ENCODE results near the gene RRAGB.
"Not testable (repeated sequence)": the region's sequence is repeated elsewhere in the genome, so short reads cannot be mapped to it uniquely, and the experiment has no call there.

Gene RRAGB

GRCh38 chrX:55759478-55759877, 41.9 kb downstream of the RRAGB start:
- no peak for DNase-seq (ENCODE audit: low read depth in 1 of 2, low spot score in 1 of 2)

GRCh38 chrX:55767100-55767499, 49.6 kb downstream of the RRAGB start:
- no peak for DNase-seq (ENCODE audit: low read depth in 1 of 2, low spot score in 1 of 2)

GRCh38 chrX:55774419-55774818, 56.9 kb downstream of the RRAGB start:
- DNase-seq (ENCODE audit: low read depth in 1 of 2, low spot score in 1 of 2): not testable (repeated sequence)

GRCh38 chrX:55777596-55777995, 60.0 kb downstream of the RRAGB start:
- no peak for DNase-seq (ENCODE audit: low read depth in 1 of 2, low spot score in 1 of 2)

- no peak for DNase-seq (ENCODE audit: low read depth in 1 of 2, low spot score in 1 of 2)
Observed at GRCh38 chrX:55778322-55778721, 60.8 kb downstream of the RRAGB start.

GRCh38 chrX:55783723-55784122, 66.2 kb downstream of the RRAGB start:
- DNase-seq (ENCODE audit: low read depth in 1 of 2, low spot score in 1 of 2): no peak

- DNase-seq (ENCODE audit: low read depth in 1 of 2, low spot score in 1 of 2): no peak
Observed at GRCh38 chrX:55787063-55787462, 69.5 kb downstream of the RRAGB start.

- no peak for DNase-seq (ENCODE audit: low read depth in 1 of 2, low spot score in 1 of 2)
Observed at GRCh38 chrX:55787727-55788126, 70.2 kb downstream of the RRAGB start.

- no peak for DNase-seq (ENCODE audit: low read depth in 1 of 2, low spot score in 1 of 2)
Observed at GRCh38 chrX:55794405-55794804, 76.9 kb downstream of the RRAGB start.

GRCh38 chrX:55796496-55796895, 78.9 kb downstream of the RRAGB start:
- no peak for DNase-seq (ENCODE audit: low read depth in 1 of 2, low spot score in 1 of 2)

- DNase-seq (ENCODE audit: low read depth in 1 of 2, low spot score in 1 of 2): no peak
Observed at GRCh38 chrX:55801811-55802210, 84.3 kb downstream of the RRAGB start.
